OCI-LY7 (cell line): ENCODE data around the gene GPR3. TPM values are rescaled to one million over a fixed set of nuclear protein-coding genes. Genes with fewer than 3 reads are reported as not detected.

ENCODE experiments used
- BruUV-seq: library from RNA; stranded (reverse); fragments of 400-500 nt; replicated peaks from 2 replicates; lab custom pipeline; 2021; lab: Mats Ljungman, UMichigan
- CTCF ChIA-PET: fragments of 300-600 bp; sonication (Branson Sonifier 250); formaldehyde crosslinking; loops from one replicate; lab custom pipeline; 2022; ENCODE audit warnings: antibody characterized with exemption; ENCODE audit not compliant: unreplicated experiment; lab: Charles Lee
- POLR2A ChIA-PET: fragments of 300-600 bp; sonication (Branson Sonifier 250); formaldehyde crosslinking; loops from one replicate; lab custom pipeline; 2022; ENCODE audit warnings: antibody characterized with exemption; lab: Charles Lee
- DNase-seq: peaks from one replicate; pipeline ENCODE4 v3.0.0-alpha.2; 2015; ENCODE audit warnings: low spot score
- H2AFZ ChIP-seq: fragments of 200-600 bp; sonication (generic), shearing (Covaris generic); 2 replicates; pipeline ENCODE4 v1.6.1; 2014; ENCODE audit warnings: mild to moderate bottlenecking, antibody characterized with exemption, low read length, moderate library complexity
- H3K27ac ChIP-seq: fragments of 200-600 bp; sonication (generic); 2 replicates; pipeline ENCODE4 v1.5.1; 2014; ENCODE audit warnings: mixed run types, low read depth, mild to moderate bottlenecking, moderate library complexity, low read length, inconsistent platforms; ENCODE audit not compliant: poor library complexity, severe bottlenecking
- H3K36me3 ChIP-seq: fragments of 200-600 bp; sonication (generic); 2 replicates; pipeline ENCODE4 v1.6.1; 2014; ENCODE audit warnings: mild to moderate bottlenecking, antibody characterized with exemption, low read length, moderate library complexity, mixed read lengths; ENCODE audit not compliant: insufficient read depth
- H3K4me1 ChIP-seq: fragments of 200-600 bp; sonication (generic); 2 replicates; pipeline ENCODE4 v1.5.1; 2014; ENCODE audit warnings: mild to moderate bottlenecking, low read length; ENCODE audit not compliant: insufficient read depth, poor library complexity, severe bottlenecking
- H3K4me2 ChIP-seq: fragments of 200-600 bp; sonication (generic); 2 replicates; pipeline ENCODE4 v1.6.1; 2014; ENCODE audit warnings: mild to moderate bottlenecking, low read length
- H3K4me3 ChIP-seq: fragments of 200-600 bp; sonication (generic); 2 replicates; pipeline ENCODE4 v1.5.1; 2014; ENCODE audit warnings: mild to moderate bottlenecking, low read depth, low read length; ENCODE audit not compliant: poor library complexity, severe bottlenecking
- H3K79me2 ChIP-seq: fragments of 200-600 bp; sonication (generic); 2 replicates; pipeline ENCODE4 v1.6.1; 2016; ENCODE audit warnings: low read depth, mild to moderate bottlenecking, low read length, moderate library complexity, mixed read lengths; ENCODE audit not compliant: insufficient read depth
- H3K9me2 ChIP-seq: fragments of 200-600 bp; sonication (generic); 2 replicates; pipeline ENCODE4 v1.6.1; 2016; ENCODE audit warnings: mild to moderate bottlenecking, low read length, mixed read lengths; ENCODE audit not compliant: insufficient read depth
- H3K9me3 ChIP-seq: fragments of 200-600 bp; sonication (generic); 2 replicates; pipeline ENCODE4 v1.6.1; 2014; ENCODE audit warnings: mild to moderate bottlenecking, mixed run types, low read length, mixed read lengths
- H4K20me1 ChIP-seq: fragments of 200-600 bp; sonication (generic); 2 replicates; pipeline ENCODE4 v1.6.1; 2014; ENCODE audit warnings: mild to moderate bottlenecking, antibody characterized with exemption, low read length, moderate library complexity, mixed read lengths; ENCODE audit not compliant: insufficient read depth
- EZH2phosphoT487 ChIP-seq: fragments of 200-600 bp; sonication (generic); IDR thresholded peaks from 2 replicates; pipeline ENCODE4 v1.6.1; 2018; ENCODE audit warnings: low read depth, borderline replicate concordance, mild to moderate bottlenecking, mixed run types, antibody characterized with exemption, low read length, moderate library complexity, mixed read lengths
- intact Hi-C: fragments of 100-400 bp; cut with micrococcal nuclease; formaldehyde crosslinking; loops from one replicate; pipeline ENCODE4 v1.10.0; 2022; ENCODE audit not compliant: unreplicated experiment
- total RNA-seq, 2 experiments: library from RNA; depleted of rRNA in 1 of 2; stranded (reverse); fragments of >200 nt in 1 of 2; shearing (Covaris generic) in 1 of 2; gene quantifications; 2 replicates each; pipeline ENCODE4 v1.2.3, GENCODE V29; 2014 to 2022
- TF ChIP-seq, protein P1 (sequence below): fragments of 200-600 bp; sonication (generic); conservative IDR thresholded peaks from 2 replicates; pipeline ENCODE4 v1.5.1; 2014; ENCODE audit warnings: mild to moderate bottlenecking, antibody characterized with exemption, low read length, moderate library complexity, mixed read lengths

The GPR3 gene
- total RNA-seq, 2 experiments from 2014 or later = 0.25 to 0.32 TPM

DNA sequence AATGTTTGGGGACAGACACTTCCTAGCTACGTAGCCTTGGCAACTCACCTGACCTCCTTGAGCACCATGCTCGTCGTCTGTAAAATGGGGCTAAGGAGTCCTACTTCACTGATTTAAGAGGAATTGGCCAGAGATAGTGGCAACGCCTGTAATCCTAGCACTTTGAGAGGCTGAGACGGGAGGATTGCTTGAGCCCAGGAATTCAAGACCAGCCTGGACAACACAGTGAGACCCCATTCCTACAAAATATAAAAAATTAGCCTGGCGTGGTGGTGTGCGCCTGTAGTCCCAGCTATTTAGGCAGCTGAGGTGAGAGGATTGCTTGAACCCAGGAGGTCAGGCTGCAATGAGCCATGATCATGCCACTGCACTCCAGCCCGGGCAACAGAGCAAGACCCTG lies 46.1 kb upstream of the GPR3 start:
- peaks cover 27% of the 10 kb centered on the region for H3K4me1 ChIP-seq
- intact Hi-C loops = no loop called here
- peaks cover 5% of the 10 kb centered on the region; the same call in 1 of the 2 replicates for H3K79me2 ChIP-seq

GRCh38 chr1:27346991-27347624 lies 45.3 kb upstream of the GPR3 start:
- intact Hi-C loops = no loop called here
- H3K9me3 ChIP-seq = no peaks in the 10 kb centered on the region
- no peak overlapping the region for H3K4me2 ChIP-seq
- no TSS peak for BruUV-seq
- H3K9me2 ChIP-seq = no peaks in the 10 kb centered on the region
- no peak for DNase-seq
- no peaks in the 10 kb centered on the region for H4K20me1 ChIP-seq
- no peak overlapping the region for H3K27ac ChIP-seq
- ChIA-PET POLR2A (no interaction called here), CTCF (no interaction called here)
- no peak overlapping the region for H2AFZ ChIP-seq
- peaks cover 8% of the 10 kb centered on the region; the same call in 1 of the 2 replicates for H3K36me3 ChIP-seq
- H3K79me2 ChIP-seq = peaks cover 3% of the 10 kb centered on the region; the same call in 1 of the 2 replicates
- peaks cover 23% of the 10 kb centered on the region for H3K4me1 ChIP-seq
- H3K4me3 ChIP-seq = no peak overlapping the region
- TF ChIP-seq, protein P1, sequence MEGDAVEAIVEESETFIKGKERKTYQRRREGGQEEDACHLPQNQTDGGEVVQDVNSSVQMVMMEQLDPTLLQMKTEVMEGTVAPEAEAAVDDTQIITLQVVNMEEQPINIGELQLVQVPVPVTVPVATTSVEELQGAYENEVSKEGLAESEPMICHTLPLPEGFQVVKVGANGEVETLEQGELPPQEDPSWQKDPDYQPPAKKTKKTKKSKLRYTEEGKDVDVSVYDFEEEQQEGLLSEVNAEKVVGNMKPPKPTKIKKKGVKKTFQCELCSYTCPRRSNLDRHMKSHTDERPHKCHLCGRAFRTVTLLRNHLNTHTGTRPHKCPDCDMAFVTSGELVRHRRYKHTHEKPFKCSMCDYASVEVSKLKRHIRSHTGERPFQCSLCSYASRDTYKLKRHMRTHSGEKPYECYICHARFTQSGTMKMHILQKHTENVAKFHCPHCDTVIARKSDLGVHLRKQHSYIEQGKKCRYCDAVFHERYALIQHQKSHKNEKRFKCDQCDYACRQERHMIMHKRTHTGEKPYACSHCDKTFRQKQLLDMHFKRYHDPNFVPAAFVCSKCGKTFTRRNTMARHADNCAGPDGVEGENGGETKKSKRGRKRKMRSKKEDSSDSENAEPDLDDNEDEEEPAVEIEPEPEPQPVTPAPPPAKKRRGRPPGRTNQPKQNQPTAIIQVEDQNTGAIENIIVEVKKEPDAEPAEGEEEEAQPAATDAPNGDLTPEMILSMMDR = no peak
- TF ChIP-seq EZH2phosphoT487 = no peak

More for the DNA sequence above, 46.1 kb upstream of the GPR3 start:
- no peak for DNase-seq
- Histone ChIP-seq H4K20me1 (no peaks in the 10 kb centered on the region), H3K36me3 (peaks cover 8% of the 10 kb centered on the region; the same call in 1 of the 2 replicates), H2AFZ (no peak overlapping the region), H3K27ac (no peak overlapping the region), H3K4me2 (no peak overlapping the region), H3K9me3 (no peaks in the 10 kb centered on the region), H3K4me3 (no peak overlapping the region), H3K9me2 (no peaks in the 10 kb centered on the region)
- TF ChIP-seq, protein P1 = no peak
- TF ChIP-seq EZH2phosphoT487 = no peak
- ChIA-PET CTCF (no interaction called here), POLR2A (interaction anchor here (0.7 kb wide), 1 partner anchor 45 kb away, joined by 3 read pairs; no protein-coding TSS in a partner anchor)
- BruUV-seq = no TSS peak
